SH-SY5Y (cell line): ENCODE results near the gene NUP214.

ENCODE experiments used
- GATA2 ChIP-seq: IDR thresholded peaks from 2 replicates; pipeline ENCODE4 v1.6.1; 2011; ENCODE audit warnings: mild to moderate bottlenecking, low read depth, low read length
- GATA3 ChIP-seq: IDR thresholded peaks from 2 replicates; pipeline ENCODE4 v1.6.1; 2011; ENCODE audit warnings: low read depth, mild to moderate bottlenecking, low read length, moderate library complexity

- no peak for TF ChIP-seq GATA3
- no peak for TF ChIP-seq GATA2
Measured at GRCh38 chr9:131113655-131114054, 11.7 kb upstream of the NUP214 start.
